K562 (cell line): ENCODE results near the gene ZC3H10. TPM values are rescaled to one million over a fixed set of nuclear protein-coding genes. Genes with fewer than 3 reads are reported as not detected.

Experiments used
- BRF1 ChIP-seq: IDR thresholded peaks from 3 replicates; pipeline ENCODE4 v1.6.1; 2011; ENCODE audit warnings: borderline replicate concordance, mild to moderate bottlenecking; ENCODE audit not compliant: insufficient read length; ENCODE audit errors: extremely low read depth
- E2F3 ChIP-seq: fragments of 250-450 bp; sonication (Bioruptor Pico); IDR thresholded peaks from 2 replicates; pipeline ENCODE4 v1.4.0; 2020; ENCODE audit warnings: mild to moderate bottlenecking
- EGR1 ChIP-seq: fragments of 450-650 bp; conservative IDR thresholded peaks from 2 replicates; pipeline ENCODE4 v1.6.1; 2017; ENCODE audit warnings: mild to moderate bottlenecking
- EWSR1 ChIP-seq: fragments of 450-650 bp; IDR thresholded peaks from 2 replicates; pipeline ENCODE4 v1.6.1; 2018; ENCODE audit warnings: borderline replicate concordance, mild to moderate bottlenecking, low read depth, moderate library complexity; ENCODE audit not compliant: partially characterized antibody
- GABPB1 ChIP-seq: sonication (generic); formaldehyde crosslinking; IDR thresholded peaks from 2 replicates; pipeline ENCODE4 v1.8.0; 2022; ENCODE audit warnings: mild to moderate bottlenecking, missing genetic modification reagents
- HDAC2 ChIP-seq: fragments of 450-650 bp; IDR thresholded peaks from 2 replicates; pipeline ENCODE4 v1.6.1; 2016; ENCODE audit warnings: mild to moderate bottlenecking
- MCM7 ChIP-seq, 2 experiments: fragments of 450-650 bp; IDR thresholded peaks; 2 replicates each; pipeline ENCODE4 v1.6.1; 2016 to 2018
- NFRKB ChIP-seq: fragments of 450-650 bp; IDR thresholded peaks from 2 replicates; pipeline ENCODE4 v1.6.1; 2016; ENCODE audit warnings: low read depth
- NR2F6 ChIP-seq: fragments of 450-650 bp; formaldehyde crosslinking; IDR thresholded peaks from 2 replicates; pipeline ENCODE4 v1.4.0; 2020; ENCODE audit warnings: mild to moderate bottlenecking
- PHF20 ChIP-seq: fragments of 450-650 bp; IDR thresholded peaks from 2 replicates; pipeline ENCODE4 v1.6.1; 2018; ENCODE audit not compliant: partially characterized antibody
- ZNF324 ChIP-seq: fragments of 250-450 bp; sonication (Bioruptor Pico); IDR thresholded peaks from 2 replicates; pipeline ENCODE4 v1.4.0; 2020; ENCODE audit warnings: mild to moderate bottlenecking
- ZSCAN32 ChIP-seq: fragments of 450-650 bp; formaldehyde crosslinking; IDR thresholded peaks from 2 replicates; pipeline ENCODE4 v1.4.0; 2020; ENCODE audit warnings: mild to moderate bottlenecking, moderate library complexity
- polyA plus RNA-seq, 8 experiments: library from polyadenylated mRNA; depleted of rRNA in 4 of 8; stranded (reverse) in 5 of 8; unstranded in 3 of 8; fragments of >200 nt; fragmentation: Nextera tagmentation in 2 of 8; fragmentation: Illumina TruSeq in 1 of 8; extraction: Ambion mirVana in 2 of 8; extraction: Trizol in 1 of 8; gene quantifications; 2 replicates each; pipeline versions ENCODE4 v1.2.1 to v1.2.3, GENCODE V29; 2011 to 2014; ENCODE audit warnings: inconsistent platforms in 1 of 8, missing spikeins in 1 of 8
- total RNA-seq, 7 experiments: library from RNA; depleted of rRNA in 6 of 7; stranded (reverse); fragments of >200 nt in 6 of 7; fragmentation: Illumina TruSeq in 2 of 7; extraction: Trizol in 2 of 7; gene quantifications; 2 replicates each; pipeline versions ENCODE4 v1.2.1 to v1.2.3, GENCODE V29; 2011 to 2021; ENCODE audit warnings: low replicate concordance in 1 of 7
- TF ChIP-seq, protein P1 (sequence below): fragments of 450-650 bp; formaldehyde crosslinking; IDR thresholded peaks from 2 replicates; pipeline ENCODE4 v1.4.0; 2020; ENCODE audit warnings: mild to moderate bottlenecking, moderate library complexity
- TF ChIP-seq, protein P2 (sequence below), 2 experiments: fragments of 450-650 bp in 1 of 2; sonication (generic) in 1 of 2; formaldehyde crosslinking in 1 of 2; IDR thresholded peaks in 1 of 2; conservative IDR thresholded peaks in 1 of 2; 2 replicates each; pipeline versions ENCODE4 v1.6.1 to v1.8.1; 2016 to 2023; ENCODE audit warnings: mild to moderate bottlenecking in 2 of 2, moderate library complexity in 2 of 2, inconsistent platforms in 1 of 2, missing genetic modification reagents in 1 of 2
- TF ChIP-seq, protein P3 (sequence below), 2 experiments: fragments of 450-650 bp; IDR thresholded peaks; 2 replicates each; pipeline ENCODE4 v1.6.1; 2016
- TF ChIP-seq, protein P4 (sequence below): sonication (generic); formaldehyde crosslinking; IDR thresholded peaks from 2 replicates; pipeline ENCODE4 v1.5.0; 2020; ENCODE audit warnings: missing genetic modification reagents
- TF ChIP-seq, protein P5 (sequence below): IDR thresholded peaks from 2 replicates; pipeline ENCODE4 v1.6.1; 2016; ENCODE audit warnings: missing genetic modification characterization, missing compliant biosample characterization

The ZC3H10 gene
- total and polyA plus RNA-seq, 9 of the 15 experiments (the other 6 are each of a cell fraction or from before 2014, with no cell fraction given): 0.31 to 4.1 (median 1.6) TPM

DNA sequence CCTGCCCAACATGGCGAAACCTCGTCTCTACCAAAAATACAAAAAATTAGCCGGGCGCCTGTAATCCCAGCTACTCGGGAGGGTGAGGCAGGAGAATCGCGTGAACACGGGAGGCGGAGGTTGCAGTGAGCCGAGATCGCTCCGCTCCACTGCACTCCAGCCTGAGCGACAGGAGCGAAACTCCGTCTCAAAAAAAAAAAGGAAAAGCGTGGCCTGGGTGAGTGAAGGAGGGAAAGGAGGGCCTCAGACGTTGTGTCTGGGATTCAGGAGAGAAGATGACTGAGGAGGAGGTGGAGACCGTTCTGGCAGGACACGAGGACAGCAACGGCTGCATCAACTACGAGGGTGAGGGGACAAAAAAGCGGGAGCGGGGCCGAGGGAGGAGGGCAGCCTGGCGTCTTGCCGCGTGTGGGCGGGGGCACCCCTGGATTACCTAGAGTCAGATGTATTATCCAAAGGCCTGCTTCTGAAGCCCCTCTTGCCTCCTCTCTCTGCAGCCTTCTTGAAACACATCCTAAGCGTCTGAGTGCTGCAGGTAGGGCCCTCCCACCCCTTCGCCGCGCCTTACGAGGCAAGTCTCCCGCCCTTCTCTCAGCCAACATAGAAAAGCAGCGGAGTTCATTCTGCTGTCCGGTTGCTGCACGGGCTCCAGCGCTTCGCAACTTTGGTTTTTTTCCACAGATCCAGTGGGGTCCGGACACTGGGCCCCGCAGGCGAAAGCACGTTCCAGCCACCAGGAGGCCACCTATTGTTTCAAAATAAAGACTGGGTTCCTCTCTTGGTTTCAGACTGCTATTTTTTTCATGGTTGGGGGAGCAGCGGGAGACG is 39.3 kb downstream of the ZC3H10 start (continued):
- TF ChIP-seq, protein P1, sequence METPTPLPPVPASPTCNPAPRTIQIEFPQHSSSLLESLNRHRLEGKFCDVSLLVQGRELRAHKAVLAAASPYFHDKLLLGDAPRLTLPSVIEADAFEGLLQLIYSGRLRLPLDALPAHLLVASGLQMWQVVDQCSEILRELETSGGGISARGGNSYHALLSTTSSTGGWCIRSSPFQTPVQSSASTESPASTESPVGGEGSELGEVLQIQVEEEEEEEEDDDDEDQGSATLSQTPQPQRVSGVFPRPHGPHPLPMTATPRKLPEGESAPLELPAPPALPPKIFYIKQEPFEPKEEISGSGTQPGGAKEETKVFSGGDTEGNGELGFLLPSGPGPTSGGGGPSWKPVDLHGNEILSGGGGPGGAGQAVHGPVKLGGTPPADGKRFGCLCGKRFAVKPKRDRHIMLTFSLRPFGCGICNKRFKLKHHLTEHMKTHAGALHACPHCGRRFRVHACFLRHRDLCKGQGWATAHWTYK (CRISPR knock-in tag): no peak
- TF ChIP-seq, protein P2, sequence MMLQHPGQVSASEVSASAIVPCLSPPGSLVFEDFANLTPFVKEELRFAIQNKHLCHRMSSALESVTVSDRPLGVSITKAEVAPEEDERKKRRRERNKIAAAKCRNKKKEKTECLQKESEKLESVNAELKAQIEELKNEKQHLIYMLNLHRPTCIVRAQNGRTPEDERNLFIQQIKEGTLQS (IDR thresholded peaks at IDR 0.05): no peak
- TF ChIP-seq, protein P2 (CRISPR knock-in tag; conservative IDR thresholded peaks at IDR 0.05): no peak
- no peak for TF ChIP-seq PHF20
- no peak for TF ChIP-seq ZSCAN32 (CRISPR knock-in tag)
- no peak for TF ChIP-seq EWSR1
- TF ChIP-seq NFRKB: no peak; the same call in 1 of the 2 replicates
- TF ChIP-seq HDAC2: no peak
- TF ChIP-seq NR2F6: no peak
- peak; percentile 47 for TF ChIP-seq EGR1
- TF ChIP-seq, protein P3, sequence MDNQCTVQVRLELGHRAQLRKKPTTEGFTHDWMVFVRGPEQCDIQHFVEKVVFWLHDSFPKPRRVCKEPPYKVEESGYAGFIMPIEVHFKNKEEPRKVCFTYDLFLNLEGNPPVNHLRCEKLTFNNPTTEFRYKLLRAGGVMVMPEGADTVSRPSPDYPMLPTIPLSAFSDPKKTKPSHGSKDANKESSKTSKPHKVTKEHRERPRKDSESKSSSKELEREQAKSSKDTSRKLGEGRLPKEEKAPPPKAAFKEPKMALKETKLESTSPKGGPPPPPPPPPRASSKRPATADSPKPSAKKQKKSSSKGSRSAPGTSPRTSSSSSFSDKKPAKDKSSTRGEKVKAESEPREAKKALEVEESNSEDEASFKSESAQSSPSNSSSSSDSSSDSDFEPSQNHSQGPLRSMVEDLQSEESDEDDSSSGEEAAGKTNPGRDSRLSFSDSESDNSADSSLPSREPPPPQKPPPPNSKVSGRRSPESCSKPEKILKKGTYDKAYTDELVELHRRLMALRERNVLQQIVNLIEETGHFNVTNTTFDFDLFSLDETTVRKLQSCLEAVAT (IDR thresholded peaks at IDR 0.05): peak in 1 of 2 experiments; percentile 90; a peak in 2 of 4 replicates
- no peak for TF ChIP-seq ZNF324 (CRISPR knock-in tag)
- TF ChIP-seq, protein P4, sequence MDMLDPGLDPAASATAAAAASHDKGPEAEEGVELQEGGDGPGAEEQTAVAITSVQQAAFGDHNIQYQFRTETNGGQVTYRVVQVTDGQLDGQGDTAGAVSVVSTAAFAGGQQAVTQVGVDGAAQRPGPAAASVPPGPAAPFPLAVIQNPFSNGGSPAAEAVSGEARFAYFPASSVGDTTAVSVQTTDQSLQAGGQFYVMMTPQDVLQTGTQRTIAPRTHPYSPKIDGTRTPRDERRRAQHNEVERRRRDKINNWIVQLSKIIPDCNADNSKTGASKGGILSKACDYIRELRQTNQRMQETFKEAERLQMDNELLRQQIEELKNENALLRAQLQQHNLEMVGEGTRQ (CRISPR knock-in tag): no peak
- TF ChIP-seq, protein P5, sequence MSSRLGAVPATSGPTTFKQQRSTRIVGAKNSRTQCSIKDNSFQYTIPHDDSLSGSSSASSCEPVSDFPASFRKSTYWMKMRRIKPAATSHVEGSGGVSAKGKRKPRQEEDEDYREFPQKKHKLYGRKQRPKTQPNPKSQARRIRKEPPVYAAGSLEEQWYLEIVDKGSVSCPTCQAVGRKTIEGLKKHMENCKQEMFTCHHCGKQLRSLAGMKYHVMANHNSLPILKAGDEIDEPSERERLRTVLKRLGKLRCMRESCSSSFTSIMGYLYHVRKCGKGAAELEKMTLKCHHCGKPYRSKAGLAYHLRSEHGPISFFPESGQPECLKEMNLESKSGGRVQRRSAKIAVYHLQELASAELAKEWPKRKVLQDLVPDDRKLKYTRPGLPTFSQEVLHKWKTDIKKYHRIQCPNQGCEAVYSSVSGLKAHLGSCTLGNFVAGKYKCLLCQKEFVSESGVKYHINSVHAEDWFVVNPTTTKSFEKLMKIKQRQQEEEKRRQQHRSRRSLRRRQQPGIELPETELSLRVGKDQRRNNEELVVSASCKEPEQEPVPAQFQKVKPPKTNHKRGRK: no peak
- TF ChIP-seq GABPB1 (CRISPR knock-in tag): 0 out of 2 replicates have a peak, but pooled peaks have one; percentile 42
- TF ChIP-seq E2F3 (CRISPR knock-in tag): no peak
- TF ChIP-seq BRF1: no peak
- TF ChIP-seq MCM7 (IDR thresholded peaks at IDR 0.05): no peak
